ENCODE data around the gene PLA2G1B. TPM values are rescaled to one million over a fixed set of nuclear protein-coding genes. Genes with fewer than 3 reads are reported as not detected.

The PLA2G1B gene
- total and polyA plus RNA-seq, 4 donors: 0.39 to 4.6 (median 1.1) TPM

DNA sequence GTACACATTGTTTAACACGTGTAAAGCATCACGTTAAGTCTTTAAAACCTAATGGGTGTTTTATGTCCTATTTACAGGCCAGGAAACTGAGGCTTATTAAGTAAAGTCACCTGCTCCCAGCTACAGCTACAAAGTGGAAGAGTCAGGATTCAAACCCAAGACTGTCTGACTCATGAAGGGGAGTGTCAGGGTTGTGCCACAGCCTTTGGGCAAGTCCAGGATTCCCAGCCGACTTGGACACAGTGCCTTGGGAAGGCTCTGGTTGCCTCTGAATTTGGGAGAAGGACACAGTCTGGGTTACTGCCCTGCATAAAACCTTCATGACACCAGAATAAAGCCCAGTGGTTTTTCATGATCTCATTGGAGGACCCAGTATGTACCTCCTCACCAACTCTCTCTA lies 43.2 kb downstream of the PLA2G1B start:
- 92% methylated on average over 3 of the region's 3 CpGs for WGBS
- DNase-seq (ENCODE audit: low spot score): no peak
- H3K9ac ChIP-seq (ENCODE audit: low read depth in 1 of 2, low read length in 2 of 2): no peak overlapping the region
- H3K27ac ChIP-seq (ENCODE audit: low read depth in 1 of 2, low read length in 2 of 2): no peak overlapping the region
- no peak overlapping the region for H3K4me3 ChIP-seq (ENCODE audit: low read depth in 1 of 3, low read length in 3 of 3)
- H3K4me1 ChIP-seq (ENCODE audit: control insufficient read depth in 4 of 4, insufficient read depth in 4 of 4, low read length in 3 of 4): no peaks in the 10 kb centered on the region
- no peaks in the 10 kb centered on the region for H3K36me3 ChIP-seq (ENCODE audit: control insufficient read depth in 4 of 4, insufficient read depth in 3 of 4, low read depth in 1 of 4, low read length in 3 of 4)
- no peaks in the 10 kb centered on the region for H3K9me3 ChIP-seq (ENCODE audit: control insufficient read depth in 4 of 4, low read length in 3 of 4)
- H3K27me3 ChIP-seq (ENCODE audit: control insufficient read depth in 4 of 4, insufficient read depth in 4 of 4, low read length in 3 of 4): no peaks in the 10 kb centered on the region
- TF ChIP-seq FOXA1 (IDR thresholded peaks at IDR 0.05) (no peak), SP1 (IDR thresholded peaks at IDR 0.05) (no peak), EGR1 (IDR thresholded peaks at IDR 0.05; ENCODE audit: low read depth in 2 of 2) (no peak), NR2F2 (IDR thresholded peaks at IDR 0.05) (no peak), JUND (IDR thresholded peaks at IDR 0.05) (no peak), YY1 (IDR thresholded peaks at IDR 0.05) (no peak), HNF4A (conservative IDR thresholded peaks at IDR 0.05) (no peak), HNF4G (IDR thresholded peaks at IDR 0.05) (no peak), TAF1 (conservative IDR thresholded peaks at IDR 0.05) (no peak), RAD21 (IDR thresholded peaks at IDR 0.05) (no peak), FOXA2 (IDR thresholded peaks at IDR 0.05) (no peak), RXRA (IDR thresholded peaks at IDR 0.05) (no peak), GABPA (IDR thresholded peaks at IDR 0.05 in 1 of 2, conservative IDR thresholded peaks at IDR 0.05 in 1 of 2) (no peak)
- TF ChIP-seq, protein P1, sequence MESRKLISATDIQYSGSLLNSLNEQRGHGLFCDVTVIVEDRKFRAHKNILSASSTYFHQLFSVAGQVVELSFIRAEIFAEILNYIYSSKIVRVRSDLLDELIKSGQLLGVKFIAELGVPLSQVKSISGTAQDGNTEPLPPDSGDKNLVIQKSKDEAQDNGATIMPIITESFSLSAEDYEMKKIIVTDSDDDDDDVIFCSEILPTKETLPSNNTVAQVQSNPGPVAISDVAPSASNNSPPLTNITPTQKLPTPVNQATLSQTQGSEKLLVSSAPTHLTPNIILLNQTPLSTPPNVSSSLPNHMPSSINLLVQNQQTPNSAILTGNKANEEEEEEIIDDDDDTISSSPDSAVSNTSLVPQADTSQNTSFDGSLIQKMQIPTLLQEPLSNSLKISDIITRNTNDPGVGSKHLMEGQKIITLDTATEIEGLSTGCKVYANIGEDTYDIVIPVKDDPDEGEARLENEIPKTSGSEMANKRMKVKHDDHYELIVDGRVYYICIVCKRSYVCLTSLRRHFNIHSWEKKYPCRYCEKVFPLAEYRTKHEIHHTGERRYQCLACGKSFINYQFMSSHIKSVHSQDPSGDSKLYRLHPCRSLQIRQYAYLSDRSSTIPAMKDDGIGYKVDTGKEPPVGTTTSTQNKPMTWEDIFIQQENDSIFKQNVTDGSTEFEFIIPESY (IDR thresholded peaks at IDR 0.05): no peak
- TF ChIP-seq, protein P2, sequence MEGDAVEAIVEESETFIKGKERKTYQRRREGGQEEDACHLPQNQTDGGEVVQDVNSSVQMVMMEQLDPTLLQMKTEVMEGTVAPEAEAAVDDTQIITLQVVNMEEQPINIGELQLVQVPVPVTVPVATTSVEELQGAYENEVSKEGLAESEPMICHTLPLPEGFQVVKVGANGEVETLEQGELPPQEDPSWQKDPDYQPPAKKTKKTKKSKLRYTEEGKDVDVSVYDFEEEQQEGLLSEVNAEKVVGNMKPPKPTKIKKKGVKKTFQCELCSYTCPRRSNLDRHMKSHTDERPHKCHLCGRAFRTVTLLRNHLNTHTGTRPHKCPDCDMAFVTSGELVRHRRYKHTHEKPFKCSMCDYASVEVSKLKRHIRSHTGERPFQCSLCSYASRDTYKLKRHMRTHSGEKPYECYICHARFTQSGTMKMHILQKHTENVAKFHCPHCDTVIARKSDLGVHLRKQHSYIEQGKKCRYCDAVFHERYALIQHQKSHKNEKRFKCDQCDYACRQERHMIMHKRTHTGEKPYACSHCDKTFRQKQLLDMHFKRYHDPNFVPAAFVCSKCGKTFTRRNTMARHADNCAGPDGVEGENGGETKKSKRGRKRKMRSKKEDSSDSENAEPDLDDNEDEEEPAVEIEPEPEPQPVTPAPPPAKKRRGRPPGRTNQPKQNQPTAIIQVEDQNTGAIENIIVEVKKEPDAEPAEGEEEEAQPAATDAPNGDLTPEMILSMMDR (IDR thresholded peaks at IDR 0.05; ENCODE audit: low read depth, low read length, missing input control): no peak
- TF ChIP-seq, protein P3, sequence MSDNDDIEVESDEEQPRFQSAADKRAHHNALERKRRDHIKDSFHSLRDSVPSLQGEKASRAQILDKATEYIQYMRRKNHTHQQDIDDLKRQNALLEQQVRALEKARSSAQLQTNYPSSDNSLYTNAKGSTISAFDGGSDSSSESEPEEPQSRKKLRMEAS (IDR thresholded peaks at IDR 0.05): no peak
- TF ChIP-seq, protein P4, sequence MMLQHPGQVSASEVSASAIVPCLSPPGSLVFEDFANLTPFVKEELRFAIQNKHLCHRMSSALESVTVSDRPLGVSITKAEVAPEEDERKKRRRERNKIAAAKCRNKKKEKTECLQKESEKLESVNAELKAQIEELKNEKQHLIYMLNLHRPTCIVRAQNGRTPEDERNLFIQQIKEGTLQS (IDR thresholded peaks at IDR 0.05): no peak
- TF ChIP-seq, protein P5, sequence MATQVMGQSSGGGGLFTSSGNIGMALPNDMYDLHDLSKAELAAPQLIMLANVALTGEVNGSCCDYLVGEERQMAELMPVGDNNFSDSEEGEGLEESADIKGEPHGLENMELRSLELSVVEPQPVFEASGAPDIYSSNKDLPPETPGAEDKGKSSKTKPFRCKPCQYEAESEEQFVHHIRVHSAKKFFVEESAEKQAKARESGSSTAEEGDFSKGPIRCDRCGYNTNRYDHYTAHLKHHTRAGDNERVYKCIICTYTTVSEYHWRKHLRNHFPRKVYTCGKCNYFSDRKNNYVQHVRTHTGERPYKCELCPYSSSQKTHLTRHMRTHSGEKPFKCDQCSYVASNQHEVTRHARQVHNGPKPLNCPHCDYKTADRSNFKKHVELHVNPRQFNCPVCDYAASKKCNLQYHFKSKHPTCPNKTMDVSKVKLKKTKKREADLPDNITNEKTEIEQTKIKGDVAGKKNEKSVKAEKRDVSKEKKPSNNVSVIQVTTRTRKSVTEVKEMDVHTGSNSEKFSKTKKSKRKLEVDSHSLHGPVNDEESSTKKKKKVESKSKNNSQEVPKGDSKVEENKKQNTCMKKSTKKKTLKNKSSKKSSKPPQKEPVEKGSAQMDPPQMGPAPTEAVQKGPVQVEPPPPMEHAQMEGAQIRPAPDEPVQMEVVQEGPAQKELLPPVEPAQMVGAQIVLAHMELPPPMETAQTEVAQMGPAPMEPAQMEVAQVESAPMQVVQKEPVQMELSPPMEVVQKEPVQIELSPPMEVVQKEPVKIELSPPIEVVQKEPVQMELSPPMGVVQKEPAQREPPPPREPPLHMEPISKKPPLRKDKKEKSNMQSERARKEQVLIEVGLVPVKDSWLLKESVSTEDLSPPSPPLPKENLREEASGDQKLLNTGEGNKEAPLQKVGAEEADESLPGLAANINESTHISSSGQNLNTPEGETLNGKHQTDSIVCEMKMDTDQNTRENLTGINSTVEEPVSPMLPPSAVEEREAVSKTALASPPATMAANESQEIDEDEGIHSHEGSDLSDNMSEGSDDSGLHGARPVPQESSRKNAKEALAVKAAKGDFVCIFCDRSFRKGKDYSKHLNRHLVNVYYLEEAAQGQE (IDR thresholded peaks at IDR 0.05): no peak
